Measurements from ENCODE around the gene FIGLA. TPM values are rescaled to one million over a fixed set of nuclear protein-coding genes. Genes with fewer than 3 reads are reported as not detected.

FIGLA gene
- total RNA-seq, 1 experiment from 2014 or later, result not detected

DNA sequence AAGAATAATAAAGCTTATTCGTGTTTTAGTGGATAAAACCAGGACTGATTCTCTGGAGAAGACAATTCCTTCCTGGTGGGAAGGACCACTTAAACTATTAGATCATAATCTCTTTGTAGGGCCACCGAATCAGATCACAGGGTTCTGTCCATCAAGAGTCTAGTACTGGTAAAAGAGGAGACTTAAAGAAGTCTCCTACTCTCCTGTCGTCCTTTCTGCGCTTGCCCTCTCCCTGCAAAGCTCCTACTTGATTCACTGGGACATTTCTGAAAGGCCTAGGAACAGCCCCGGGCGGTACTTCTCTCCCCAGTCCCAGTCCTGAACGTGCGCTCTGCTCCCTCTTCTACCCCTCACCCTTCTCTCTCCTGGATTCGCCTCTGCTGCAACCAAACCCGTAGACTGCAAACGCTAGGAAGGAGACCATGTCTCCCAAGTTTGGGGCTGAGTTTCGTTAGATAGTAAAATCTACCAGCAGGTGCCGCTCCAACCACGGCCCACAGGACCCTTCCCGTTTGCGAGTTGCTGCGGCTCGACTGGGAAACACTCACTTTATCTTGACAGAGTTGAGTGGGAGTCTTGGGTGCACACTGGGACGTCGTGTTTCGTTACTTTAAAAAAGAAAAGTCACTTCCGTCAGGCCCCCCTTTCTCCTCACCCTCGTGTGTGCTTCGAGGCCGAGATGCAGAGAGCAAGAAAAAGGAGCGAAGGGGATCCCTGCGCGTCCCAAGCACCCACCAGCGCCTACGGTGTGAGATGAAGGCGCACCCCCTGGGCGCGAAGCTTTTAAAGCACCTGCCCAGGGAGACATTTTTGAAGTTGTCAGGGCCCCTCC, 923 bp downstream of the FIGLA start:
- POLR2A ChIA-PET (ENCODE audit: unreplicated experiment), result interaction anchor here (0.6 kb wide), 1 partner anchor 554 kb away, joined by 18 read pairs; no protein-coding TSS in a partner anchor
- H2AFZ ChIP-seq, result peak overlapping the region; percentile 6; the same call in 1 of the 2 replicates
- no peaks in the 10 kb centered on the region for H3K79me2 ChIP-seq (ENCODE audit: low read depth)
- BruUV-seq (replicated peaks), result no TSS peak
- TF ChIP-seq EZH2 (IDR thresholded peaks at IDR 0.05; ENCODE audit: low read depth), result no peak
- peak; percentile 58 for TF ChIP-seq CTCF (conservative IDR thresholded peaks at IDR 0.05)
- H3K27me3 ChIP-seq (ENCODE audit: insufficient read depth, low read depth), result peaks cover 32% of the 10 kb centered on the region
- no peaks in the 10 kb centered on the region for H4K20me1 ChIP-seq (ENCODE audit: insufficient read depth)
- CTCF ChIA-PET, result interaction anchor here (1.1 kb wide), 1 partner anchor 365 kb away, joined by 3 read pairs; no protein-coding TSS in a partner anchor
- no peak overlapping the region for H3K4me3 ChIP-seq
- no peaks in the 10 kb centered on the region for H3K9me2 ChIP-seq (ENCODE audit: insufficient read depth)
- DNase-seq, result peak in 1 of 2 experiments; percentile 44
- H3K4me2 ChIP-seq, result no peak overlapping the region
- H3K36me3 ChIP-seq (ENCODE audit: low read depth), result no peaks in the 10 kb centered on the region
- H3F3A ChIP-seq (ENCODE audit: insufficient read depth, low read depth), result no peaks in the 10 kb centered on the region
- intact Hi-C loops (cut with micrococcal nuclease; ENCODE audit: unreplicated experiment), result loop anchor here (1.0 to 5.0 kb wide), 3 partner anchors 73 to 358 kb away; no protein-coding TSS in a partner anchor
- H3K9me3 ChIP-seq (ENCODE audit: insufficient read depth, low read depth), result no peaks in the 10 kb centered on the region
- no peak overlapping the region for H3K27ac ChIP-seq
- H3K4me1 ChIP-seq (replicated peaks; ENCODE audit: insufficient read depth), result no peaks in the 10 kb centered on the region

- Histone ChIP-seq H2AFZ (no peak overlapping the region), H3K27ac (no peak overlapping the region), H3K4me2 (no peak overlapping the region), H3F3A (ENCODE audit: insufficient read depth, low read depth) (no peaks in the 10 kb centered on the region), H3K4me1 (replicated peaks; ENCODE audit: insufficient read depth) (no peaks in the 10 kb centered on the region), H3K79me2 (ENCODE audit: low read depth) (no peaks in the 10 kb centered on the region), H3K4me3 (no peak overlapping the region), H4K20me1 (ENCODE audit: insufficient read depth) (no peaks in the 10 kb centered on the region; the same call in 1 of the 2 replicates), H3K9me2 (ENCODE audit: insufficient read depth) (no peaks in the 10 kb centered on the region), H3K9me3 (ENCODE audit: insufficient read depth, low read depth) (no peaks in the 10 kb centered on the region), H3K27me3 (ENCODE audit: insufficient read depth, low read depth) (peaks cover 26% of the 10 kb centered on the region), H3K36me3 (ENCODE audit: low read depth) (no peaks in the 10 kb centered on the region)
- ChIA-PET CTCF (interaction anchor here (0.5 to 0.6 kb wide), 3 partner anchors 11 to 875 kb away, joined by 4 to 6 read pairs (median 6); no protein-coding TSS in a partner anchor), POLR2A (ENCODE audit: unreplicated experiment) (no interaction called here)
- intact Hi-C loops (cut with micrococcal nuclease; ENCODE audit: unreplicated experiment), result loop anchor here (1.0 to 5.0 kb wide), 4 partner anchors 77 to 481 kb away; no protein-coding TSS in a partner anchor
- DNase-seq, result peak in 1 of 2 experiments; percentile 23
- TF ChIP-seq CTCF (conservative IDR thresholded peaks at IDR 0.05) (peak; percentile 50; the same call in 1 of the 2 replicates), EZH2 (IDR thresholded peaks at IDR 0.05; ENCODE audit: low read depth) (no peak)
- BruUV-seq (replicated peaks), result no TSS peak
Observed at GRCh38 chr2:70785137-70785911, 5.1 kb downstream of the FIGLA start.

- peaks cover 23% of the 10 kb centered on the region for H3K27me3 ChIP-seq (ENCODE audit: insufficient read depth, low read depth)
- H3K9me2 ChIP-seq (ENCODE audit: insufficient read depth), result no peaks in the 10 kb centered on the region
- H3K9me3 ChIP-seq (ENCODE audit: insufficient read depth, low read depth), result no peaks in the 10 kb centered on the region
- POLR2A ChIA-PET (ENCODE audit: unreplicated experiment), result no interaction called here
- no peaks in the 10 kb centered on the region for H3F3A ChIP-seq (ENCODE audit: insufficient read depth, low read depth)
- H3K4me3 ChIP-seq, result no peak overlapping the region
- DNase-seq, result no peak
- H3K4me2 ChIP-seq, result no peak overlapping the region
- H2AFZ ChIP-seq, result no peak overlapping the region
- CTCF ChIA-PET, result no interaction called here
- H3K4me1 ChIP-seq (replicated peaks; ENCODE audit: insufficient read depth), result no peaks in the 10 kb centered on the region
- H3K36me3 ChIP-seq (ENCODE audit: low read depth), result no peaks in the 10 kb centered on the region
- H4K20me1 ChIP-seq (ENCODE audit: insufficient read depth), result no peaks in the 10 kb centered on the region; the same call in 1 of the 2 replicates
- intact Hi-C loops (cut with micrococcal nuclease; ENCODE audit: unreplicated experiment), result no loop called here
- no peak overlapping the region for H3K27ac ChIP-seq
- no peaks in the 10 kb centered on the region for H3K79me2 ChIP-seq (ENCODE audit: low read depth)
- TF ChIP-seq EZH2 (IDR thresholded peaks at IDR 0.05; ENCODE audit: low read depth), result no peak
- TF ChIP-seq CTCF (conservative IDR thresholded peaks at IDR 0.05), result no peak
- BruUV-seq (replicated peaks), result no TSS peak
Observed at GRCh38 chr2:70784320-70784719, 6.1 kb downstream of the FIGLA start.
